Measurements from ENCODE around the gene SAMHD1.
"Not testable (repeated sequence)": the region's sequence is repeated elsewhere in the genome, so short reads cannot be mapped to it uniquely, and the experiment has no call there.

Gene SAMHD1

GRCh38 chr20:36852187-36852586, 99.3 kb downstream of the SAMHD1 start:
- DNase-seq (ENCODE audit: low read depth in 2 of 2), result no peak

- no peak for DNase-seq (ENCODE audit: low read depth in 2 of 2)
Measured at GRCh38 chr20:36851490-36851889, 100.0 kb downstream of the SAMHD1 start.

- no peak for DNase-seq (ENCODE audit: low read depth in 2 of 2)
Measured at GRCh38 chr20:36850759-36851158, 100.7 kb downstream of the SAMHD1 start.

GRCh38 chr20:36849333-36850065, 102.0 kb downstream of the SAMHD1 start:
- DNase-seq (ENCODE audit: low read depth in 2 of 2), result no peak

- no peak for DNase-seq (ENCODE audit: low read depth in 2 of 2)
Measured at GRCh38 chr20:36848677-36849076, 102.8 kb downstream of the SAMHD1 start.

GRCh38 chr20:36848078-36848660, 103.3 kb downstream of the SAMHD1 start:
- DNase-seq (ENCODE audit: low read depth in 2 of 2), result no peak

GRCh38 chr20:36847710-36848040, 103.8 kb downstream of the SAMHD1 start:
- no peak for DNase-seq (ENCODE audit: low read depth in 2 of 2)

- no peak for DNase-seq (ENCODE audit: low read depth in 2 of 2)
Measured at GRCh38 chr20:36847009-36847709, 104.3 kb downstream of the SAMHD1 start.

GRCh38 chr20:36845288-36845971, 106.1 kb downstream of the SAMHD1 start:
- no peak for DNase-seq (ENCODE audit: low read depth in 2 of 2)

- DNase-seq (ENCODE audit: low read depth in 2 of 2), result not testable (repeated sequence)
Measured at GRCh38 chr20:36841030-36841429, 110.5 kb downstream of the SAMHD1 start.

Data from stimulated activated CD4-positive, alpha-beta T cell treated with anti-CD3 and anti-CD28 coated beads, Interleukin-1b, Interleukin-23, amount 100 ng/mL, for 1 hour (primary cell).